SU-DHL-6 (cell line): Measurements from ENCODE around the gene HSD17B13.

Source experiments
- CTCF ChIP-seq: fragments of 200-600 bp; sonication (generic); IDR thresholded peaks from one replicate; pipeline ENCODE4 v1.5.1; 2017; ENCODE audit warnings: antibody characterized with exemption, mild to moderate bottlenecking, low read length, moderate library complexity; ENCODE audit not compliant: insufficient read depth, poor library complexity, severe bottlenecking
- EZH2phosphoT487 ChIP-seq: fragments of 200-600 bp; sonication (generic), shearing (Covaris generic); conservative IDR thresholded peaks from 2 replicates; pipeline ENCODE4 v1.6.1; 2018; ENCODE audit warnings: mild to moderate bottlenecking, antibody characterized with exemption, low read length, moderate library complexity, mixed read lengths

GRCh38 chr4:87330761-87331160 is 8.1 kb upstream of the HSD17B13 start:
- TF ChIP-seq CTCF (no peak), EZH2phosphoT487 (no peak)
